GM19043 (cell line): ENCODE data around the gene TRPC4AP.
"Not testable (repeated sequence)": the region's sequence is repeated elsewhere in the genome, so short reads cannot be mapped to it uniquely, and the experiment has no call there.

ENCODE experiments used
- ATAC-seq: cut with Tn5 transposase; IDR thresholded peaks from one replicate; pipeline ENCODE4 v1.9.1; 2021; ENCODE audit warnings: low read depth; ENCODE audit not compliant: unreplicated experiment

TRPC4AP gene

DNA sequence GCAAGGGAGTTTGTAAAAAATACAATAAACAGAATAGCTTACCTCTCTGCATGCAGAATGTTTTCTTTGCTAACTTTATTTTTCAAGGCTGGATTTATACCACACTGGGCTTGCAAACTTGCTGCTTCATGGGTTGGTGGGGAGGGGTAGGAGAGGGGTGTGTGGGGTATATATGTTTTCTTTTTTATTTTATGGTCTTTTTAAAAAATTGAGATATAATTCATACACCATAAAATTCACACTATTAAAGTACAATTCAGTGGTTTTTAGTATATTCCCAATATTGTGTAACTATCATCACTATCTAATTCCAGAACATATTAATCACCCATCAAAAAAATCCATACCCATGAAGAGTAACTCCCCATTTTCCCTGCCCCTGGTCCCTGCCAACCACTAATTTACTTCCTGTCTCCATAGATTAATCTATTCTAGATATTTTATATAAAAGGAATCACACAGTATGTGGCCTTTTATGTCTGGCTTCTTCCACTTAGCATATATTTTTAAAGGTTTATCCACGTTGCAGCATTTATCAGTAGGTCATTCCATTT is 14.3 kb upstream of the TRPC4AP start:
- no peak for ATAC-seq

DNA sequence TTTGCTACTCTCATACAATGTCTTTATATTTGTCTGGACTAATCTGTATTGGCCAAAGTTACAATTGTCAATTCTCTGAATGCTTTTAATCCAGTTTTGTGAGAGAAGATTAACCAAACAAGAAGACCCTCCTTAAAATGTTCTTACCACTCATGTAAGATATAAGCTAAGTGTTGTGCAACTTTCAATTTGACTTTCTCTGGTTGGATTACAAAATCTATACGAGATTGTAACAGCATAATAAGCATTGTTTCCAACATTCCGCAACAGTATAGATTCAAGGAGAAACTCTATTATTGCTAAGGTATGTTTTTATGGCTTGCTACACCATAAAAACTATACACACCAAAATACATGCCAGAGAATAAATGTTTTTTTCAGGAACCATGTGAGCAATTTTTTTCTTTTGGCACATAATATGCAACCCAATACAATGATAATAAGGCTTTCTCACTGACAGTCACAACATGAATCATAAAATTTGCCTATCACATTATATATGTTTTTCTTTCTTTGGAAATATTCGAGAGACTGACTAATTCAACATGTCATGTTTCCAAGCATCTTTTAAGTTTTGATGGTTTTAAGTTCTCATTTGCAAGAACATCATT is 12.2 kb upstream of the TRPC4AP start:
- no peak for ATAC-seq

DNA sequence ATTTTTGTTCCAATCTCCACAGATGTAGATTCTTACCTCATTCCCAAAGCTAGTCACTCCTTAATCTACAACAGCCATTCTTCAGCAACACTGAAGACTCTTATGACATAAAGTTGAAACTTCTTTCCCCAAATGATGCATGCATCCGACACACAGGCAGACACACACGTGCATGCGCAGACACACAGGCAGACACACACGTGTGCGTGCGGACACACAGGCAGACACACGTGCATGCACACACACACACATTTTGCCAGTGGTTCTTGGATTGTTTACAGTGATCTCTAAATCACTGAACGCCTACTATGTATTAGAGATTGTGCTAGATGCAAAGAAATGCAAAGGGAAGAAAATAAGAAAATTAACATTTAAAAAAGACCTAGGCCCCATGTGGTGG is 9.0 kb upstream of the TRPC4AP start:
- ATAC-seq: no peak

DNA sequence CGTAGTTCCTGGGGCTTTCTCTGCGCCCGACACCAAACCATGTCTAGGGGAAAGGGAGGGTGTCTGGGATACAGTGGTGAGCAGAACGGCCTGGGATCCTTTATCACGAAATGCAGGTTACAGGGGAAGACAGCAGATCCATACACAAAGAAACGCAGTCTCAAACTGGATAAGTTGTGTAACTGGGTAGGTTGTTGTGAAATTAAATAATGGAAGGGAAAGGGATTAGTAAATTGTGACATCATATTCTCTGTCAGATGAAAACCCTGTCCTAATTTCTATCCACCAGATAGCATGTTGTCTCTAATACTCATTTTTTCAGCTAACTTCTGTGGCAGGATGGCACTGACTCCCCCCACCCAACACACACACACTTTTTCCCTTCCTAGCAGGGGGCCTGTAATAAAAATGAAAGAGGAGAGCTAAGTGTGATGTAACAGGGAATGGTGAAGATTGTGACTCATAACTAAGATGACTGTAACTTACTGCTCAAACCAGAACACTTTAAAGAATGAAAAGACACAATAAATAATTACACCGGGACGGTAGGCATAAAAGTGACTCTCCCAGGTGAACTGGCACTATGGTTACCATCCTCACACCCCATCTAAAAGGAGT is 769 bp upstream of the TRPC4AP start:
- no peak for ATAC-seq

DNA sequence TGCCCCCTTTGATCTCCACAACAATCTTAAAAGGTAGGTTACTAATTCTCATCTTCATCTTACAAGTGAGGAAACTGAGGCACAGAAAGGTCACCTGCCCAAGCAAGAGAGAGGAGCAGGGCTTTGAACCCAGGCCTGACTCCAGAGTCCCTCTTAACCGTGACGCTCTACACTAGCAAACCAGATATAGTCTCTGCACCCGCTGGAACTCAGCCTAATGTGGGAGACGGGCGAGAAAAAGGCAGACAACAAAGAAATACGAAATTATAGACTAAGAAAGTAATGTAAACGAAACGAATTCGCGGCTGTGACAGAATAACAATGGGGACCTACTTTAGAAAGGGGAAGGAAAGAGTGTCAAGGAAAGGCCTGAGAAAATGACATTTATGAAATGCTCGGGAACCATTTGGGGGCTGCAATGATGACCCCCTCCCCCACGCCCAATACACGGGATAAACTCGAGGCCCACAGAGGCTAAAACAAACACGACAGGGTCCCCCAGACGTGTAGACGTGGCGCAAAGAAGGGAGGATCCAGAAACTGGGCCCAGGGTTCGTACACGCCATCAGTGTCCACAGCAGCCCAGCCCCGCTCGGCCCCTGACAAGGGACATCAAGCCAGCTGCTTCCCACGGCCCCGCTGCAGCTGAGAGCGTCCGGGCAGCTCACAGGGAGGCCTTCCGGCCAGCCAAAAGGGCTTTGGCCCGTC is 637 bp downstream of the TRPC4AP start:
- no peak for ATAC-seq

DNA sequence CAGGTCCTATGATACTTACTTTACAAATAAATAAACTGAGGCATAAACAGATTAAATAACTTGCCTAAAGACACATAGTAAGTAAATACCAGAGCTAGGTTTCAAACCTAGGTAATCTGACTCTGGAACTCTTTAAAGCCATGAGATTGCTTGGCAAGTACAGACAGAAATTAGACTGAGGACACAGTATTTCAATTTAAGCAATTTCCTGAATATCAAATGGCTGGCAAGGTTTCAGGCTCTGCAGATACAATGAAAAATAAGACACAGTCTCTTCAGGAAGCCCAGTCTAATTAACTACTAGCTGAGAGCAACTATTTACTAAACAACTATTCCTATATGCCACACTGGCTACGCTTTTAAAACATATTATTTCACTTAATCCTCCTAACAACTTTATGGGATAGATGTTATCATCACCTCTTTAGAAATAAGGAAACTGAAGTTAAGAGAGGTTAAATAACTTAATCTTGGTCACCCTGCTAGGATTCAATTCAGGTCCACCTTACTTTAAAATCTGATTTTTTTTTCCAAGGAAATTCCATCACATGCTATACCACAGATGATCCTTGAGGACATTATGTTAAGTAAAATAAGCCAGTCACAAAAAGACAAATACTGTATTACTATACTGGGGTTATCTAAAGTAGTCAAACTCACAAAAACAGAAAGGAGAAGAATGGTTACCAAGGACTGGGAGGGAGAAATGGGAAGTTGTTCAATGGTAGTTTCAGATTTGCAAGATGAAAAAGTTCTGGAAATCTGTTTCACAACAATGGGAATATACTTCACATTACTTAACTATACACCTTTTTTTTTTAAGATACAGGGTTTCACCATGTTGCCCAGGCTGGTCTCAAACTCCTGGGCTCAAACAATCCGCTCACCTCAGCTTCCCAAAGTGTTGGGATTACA is 4.1 kb downstream of the TRPC4AP start:
- no peak for ATAC-seq

DNA sequence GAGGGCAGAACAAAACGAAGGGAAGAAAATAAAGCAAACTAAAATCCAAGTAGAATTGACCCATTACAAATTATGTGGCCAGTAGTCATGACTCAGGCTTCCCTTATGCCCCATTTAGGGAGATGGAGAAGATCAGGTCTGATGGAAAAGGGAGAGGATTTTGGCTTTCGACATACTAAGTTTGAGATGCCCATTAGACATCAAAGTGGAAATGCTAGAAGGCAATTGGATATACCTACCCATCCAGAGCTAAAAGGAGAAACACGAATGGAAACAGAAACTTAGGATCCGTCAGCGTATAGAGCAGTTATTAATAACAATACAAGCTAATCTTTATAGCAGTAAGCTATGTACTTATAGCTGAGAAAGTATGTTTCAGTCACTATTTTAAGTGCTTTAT is 4.8 kb downstream of the TRPC4AP start:
- no peak for ATAC-seq

DNA sequence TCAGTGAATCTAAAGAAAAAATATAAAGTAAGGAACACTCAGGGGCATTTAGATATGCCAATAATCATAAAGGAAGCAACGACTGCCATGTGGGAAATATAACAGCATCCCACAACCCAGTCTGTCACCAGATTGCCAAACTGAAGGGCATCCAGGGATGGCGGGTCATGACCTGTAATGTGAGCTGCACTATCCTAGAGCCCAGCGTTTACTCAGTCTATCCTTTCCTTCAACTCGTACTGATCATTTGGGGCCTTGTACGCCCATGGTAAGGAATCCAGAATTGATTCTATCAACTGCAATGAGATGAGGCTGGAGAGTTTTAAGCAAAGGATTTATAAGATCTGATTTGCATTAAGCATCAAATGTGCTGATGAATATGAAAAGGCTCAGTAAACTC is 5.3 kb downstream of the TRPC4AP start:
- no peak for ATAC-seq

DNA sequence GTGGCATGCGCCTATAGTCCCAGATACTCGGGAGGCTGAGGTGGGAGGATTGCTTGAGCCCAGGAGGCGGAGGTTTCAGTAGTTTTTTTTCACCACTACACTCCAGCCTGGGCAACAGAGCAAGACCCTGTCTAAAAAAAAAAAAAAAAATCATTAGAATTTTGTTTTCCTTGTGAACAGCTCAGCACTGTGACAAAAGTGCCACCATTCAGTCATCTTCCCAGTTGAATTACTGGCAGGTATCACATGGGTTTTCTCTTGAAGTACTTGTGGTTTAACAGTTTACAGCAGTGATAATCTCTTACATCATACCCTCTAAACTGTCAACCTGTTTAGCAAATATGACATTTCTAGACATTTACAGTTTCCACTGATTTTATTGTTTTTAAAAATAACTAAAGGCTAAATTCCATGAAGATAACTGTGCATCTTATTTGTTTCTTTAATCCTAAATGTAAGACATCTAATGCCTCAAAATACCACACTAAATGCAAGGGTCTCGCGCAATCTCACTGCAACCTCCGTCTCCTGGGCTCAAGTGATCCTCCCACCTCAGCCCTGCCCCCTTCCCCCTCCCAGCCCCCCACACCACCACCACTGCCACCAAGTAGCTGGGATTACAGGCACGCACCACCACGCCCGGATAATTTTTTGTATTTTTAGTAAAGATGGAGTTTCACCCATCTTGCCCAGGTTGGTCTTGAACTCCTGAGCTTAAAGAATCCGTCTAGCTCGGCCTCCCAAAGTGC is 7.0 kb downstream of the TRPC4AP start:
- ATAC-seq: no peak

DNA sequence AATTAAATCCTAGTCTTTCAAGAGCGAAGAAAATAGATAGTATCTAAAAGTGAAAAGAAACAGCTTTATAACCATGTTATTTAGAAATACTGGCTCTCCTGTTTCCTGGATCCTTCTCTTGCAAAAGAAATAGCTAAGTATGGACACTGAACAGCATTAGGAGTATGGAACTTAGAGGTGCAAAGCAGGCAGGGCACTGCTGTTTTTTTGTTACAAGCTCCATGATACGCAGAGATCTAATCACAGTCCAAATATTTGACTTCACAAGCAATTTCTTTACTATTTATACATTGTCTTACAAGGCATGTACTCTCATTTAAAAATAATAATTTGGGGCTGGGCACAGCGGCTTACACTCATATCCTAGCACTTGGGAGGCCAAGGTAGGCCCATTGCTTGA is 7.6 kb downstream of the TRPC4AP start:
- ATAC-seq: no peak

DNA sequence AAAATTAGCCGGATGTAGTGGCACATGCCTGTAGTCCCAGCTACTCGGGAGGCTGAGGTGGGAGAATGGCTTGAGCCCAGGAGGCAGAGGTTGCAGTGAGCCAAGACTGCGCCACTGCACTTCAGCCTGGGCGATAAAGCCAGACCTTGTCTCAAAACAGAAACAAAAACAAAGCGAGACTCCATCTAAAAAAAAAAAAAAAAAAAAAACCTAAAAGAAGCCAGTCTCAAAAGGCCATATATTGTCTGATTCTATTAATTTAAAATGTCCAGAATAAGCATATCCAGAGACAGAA is 12.3 kb downstream of the TRPC4AP start:
- not testable (repeated sequence) for ATAC-seq

DNA sequence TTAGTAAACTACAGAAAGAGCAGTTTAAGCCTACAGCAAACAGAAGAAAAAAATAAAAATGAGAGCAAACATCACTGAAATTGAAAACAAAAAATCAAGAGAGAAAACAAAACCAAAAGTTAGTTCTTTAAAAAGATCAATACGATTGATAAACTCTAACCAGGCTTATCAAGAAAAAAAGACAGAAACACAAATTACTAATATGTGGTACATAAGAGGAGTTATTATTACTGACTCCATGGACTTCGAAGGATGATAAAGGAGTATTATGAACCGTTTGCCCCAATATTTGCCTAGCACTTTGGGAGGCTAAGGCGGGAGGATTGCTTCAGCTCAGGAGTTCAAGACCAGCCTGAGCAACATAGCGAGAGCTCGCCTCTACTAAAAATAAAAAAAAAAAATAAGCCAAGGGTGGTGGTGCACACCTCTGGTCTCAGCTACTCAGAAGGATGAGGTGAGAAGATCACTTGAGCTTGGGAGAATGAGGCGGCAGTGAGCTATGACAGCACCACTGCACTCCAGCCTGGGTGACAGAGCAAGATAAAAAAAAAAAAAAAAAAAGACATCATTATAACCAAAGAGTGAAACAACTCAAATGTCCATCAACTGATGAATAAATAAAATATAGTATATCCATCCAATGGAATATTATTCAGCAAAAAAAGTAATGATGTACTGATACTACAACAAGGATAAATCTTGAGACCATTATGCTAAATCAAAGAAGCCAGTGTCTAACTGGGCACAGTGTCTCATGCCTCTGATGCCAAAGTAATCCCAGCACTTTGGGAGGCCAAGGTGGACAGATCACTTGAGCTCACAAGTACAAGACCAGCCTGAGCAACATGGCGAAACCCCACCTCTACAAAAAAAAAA is 12.9 kb downstream of the TRPC4AP start:
- ATAC-seq: no peak

DNA sequence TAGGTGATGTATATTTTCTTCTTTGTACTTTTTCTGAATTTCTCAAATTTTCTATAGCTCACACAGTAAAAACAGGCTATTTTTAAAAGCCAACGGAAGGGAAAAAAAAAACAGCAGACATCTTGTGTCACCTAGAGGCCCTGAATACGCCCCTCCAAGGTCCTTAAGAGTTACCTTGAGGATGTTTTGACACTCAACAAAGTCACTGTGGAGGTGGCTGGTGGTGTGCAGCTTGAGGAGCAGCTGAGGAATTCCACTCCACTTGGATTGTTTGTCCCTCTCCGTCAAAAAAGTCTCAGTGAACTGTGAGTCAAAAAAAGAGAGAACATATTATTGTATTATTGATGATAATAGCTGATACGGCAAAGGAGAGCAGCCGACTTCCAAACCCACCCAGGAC is 14.7 kb downstream of the TRPC4AP start:
- ATAC-seq: no peak

DNA sequence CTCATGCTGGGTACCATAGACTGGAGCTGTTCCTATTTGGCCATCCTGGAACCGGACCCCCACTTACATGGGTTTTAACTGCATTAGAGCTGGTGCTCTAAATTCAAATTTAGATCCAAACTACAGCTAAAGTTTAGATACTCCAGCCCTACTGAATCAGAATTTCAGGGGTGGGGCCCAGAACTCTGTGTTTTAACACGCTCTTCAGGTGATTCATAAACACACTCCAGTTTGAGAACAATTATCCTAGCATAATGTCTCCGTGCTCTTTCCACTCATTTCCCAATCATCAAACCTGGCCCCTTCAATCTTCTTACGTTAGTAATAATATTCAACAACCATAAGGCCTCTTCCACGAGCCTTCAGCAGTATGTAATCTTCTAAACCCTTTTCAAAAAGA is 15.3 kb downstream of the TRPC4AP start:
- ATAC-seq: no peak

DNA sequence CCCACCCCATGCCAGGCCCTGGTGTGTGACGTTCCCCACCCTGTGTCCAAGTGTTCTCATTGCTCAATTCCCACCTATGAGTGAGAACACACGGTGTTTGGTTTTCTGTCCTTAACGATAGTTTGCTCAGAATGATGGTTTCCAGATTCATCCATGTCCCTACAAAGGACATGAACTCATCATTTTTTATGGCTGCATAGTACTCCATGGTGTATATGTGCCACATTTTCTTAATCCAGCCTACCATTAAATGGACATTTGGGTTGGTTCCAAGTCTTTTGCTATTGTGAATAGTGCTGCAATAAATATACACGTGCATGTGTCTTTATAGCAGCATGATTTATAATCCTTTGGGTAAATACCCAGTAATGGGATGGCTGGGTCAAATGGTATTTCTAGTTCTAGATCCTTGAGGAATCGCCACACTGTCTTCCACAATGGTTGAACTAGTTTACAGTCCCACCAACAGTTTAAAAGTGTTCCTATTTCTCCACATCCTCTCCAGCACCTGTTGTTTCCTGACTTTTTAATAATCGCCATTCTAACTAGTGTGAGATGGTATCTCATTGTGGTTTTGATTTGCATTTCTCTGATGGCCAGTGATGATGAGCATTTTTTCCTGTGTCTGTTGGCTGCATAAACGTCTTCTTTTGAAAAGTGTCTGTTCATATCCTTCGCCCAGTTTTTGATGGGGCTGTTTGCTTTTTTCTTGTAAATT is 21.0 kb downstream of the TRPC4AP start:
- ATAC-seq: not testable (repeated sequence)

DNA sequence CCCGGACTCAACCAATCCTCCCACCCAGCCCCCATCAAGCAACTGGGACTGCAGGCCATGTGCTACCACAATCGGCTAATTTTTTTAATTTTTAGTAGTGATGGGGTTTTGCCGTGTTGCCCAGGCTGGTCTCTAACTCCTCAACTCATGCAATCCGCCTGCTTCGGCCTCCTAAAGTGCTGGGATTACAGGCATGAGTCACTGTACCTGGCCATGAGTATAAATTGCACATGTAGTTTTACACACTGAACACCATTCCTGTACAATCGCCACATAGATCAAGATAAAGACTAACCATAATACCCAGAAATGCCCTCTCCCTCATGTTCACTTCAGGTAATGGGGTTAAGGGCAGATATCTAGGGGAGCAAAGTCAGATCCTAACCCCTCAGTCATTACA is 26.4 kb downstream of the TRPC4AP start:
- ATAC-seq: no peak

DNA sequence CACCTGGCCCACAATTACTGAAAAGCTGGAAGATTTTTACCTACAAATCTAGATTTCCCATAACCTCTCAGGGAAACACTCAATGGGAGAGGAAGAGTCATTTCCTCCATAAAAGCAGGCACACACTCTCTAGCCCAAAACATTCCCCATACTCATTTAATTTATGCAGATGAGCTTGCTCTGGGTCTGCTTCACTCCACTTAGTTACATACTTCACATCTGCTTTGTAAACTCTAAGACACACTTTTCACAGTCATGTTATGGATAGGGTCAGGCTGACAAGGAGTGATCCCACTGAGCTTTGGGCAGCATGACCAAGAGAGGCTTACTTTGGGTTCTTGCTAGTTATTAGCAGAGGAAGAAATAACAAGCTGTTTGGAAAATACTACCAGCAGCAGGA is 27.4 kb downstream of the TRPC4AP start:
- ATAC-seq: no peak

DNA sequence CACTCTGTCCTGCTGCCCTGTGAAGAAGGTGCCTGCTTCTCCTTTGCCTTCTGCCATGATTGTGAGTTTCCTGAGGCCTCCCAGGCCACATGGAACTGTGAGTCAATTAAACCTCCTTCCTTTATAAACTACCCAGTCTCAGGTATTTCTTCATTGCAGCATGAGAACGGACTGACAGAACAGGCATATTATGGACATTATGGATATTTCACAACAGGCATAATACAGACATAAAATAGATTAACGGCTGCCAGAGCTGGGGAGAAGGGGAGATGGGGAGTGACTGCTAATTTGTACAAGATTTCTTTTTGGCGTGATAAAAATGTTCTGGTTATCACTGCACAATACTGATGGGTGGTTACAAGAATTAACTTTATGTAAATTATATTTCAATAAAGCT is 29.4 kb downstream of the TRPC4AP start:
- no peak for ATAC-seq

DNA sequence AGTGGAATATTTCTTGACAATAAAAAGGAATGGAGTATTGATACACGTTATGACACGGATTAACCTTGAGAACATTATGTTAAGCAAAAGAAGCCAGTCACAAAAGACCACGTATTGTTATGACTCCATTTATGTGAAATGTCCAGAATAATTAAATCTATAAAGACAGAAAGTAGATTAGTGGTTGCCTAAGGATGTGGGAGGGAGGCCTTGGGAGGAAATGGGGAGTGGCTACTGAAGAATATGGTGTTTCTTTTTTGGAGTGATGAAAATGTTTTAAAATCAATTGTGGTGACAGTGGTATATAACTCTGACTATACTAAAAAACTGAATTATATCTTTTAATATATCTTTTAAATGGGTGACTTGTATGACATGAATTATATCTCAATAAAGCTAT is 30.1 kb downstream of the TRPC4AP start:
- ATAC-seq: no peak
